Muscle of back (tissue), 11 donors: Measurements from ENCODE around the gene THSD7B. TPM values are rescaled to one million over a fixed set of nuclear protein-coding genes. Genes with fewer than 3 reads are reported as not detected.

Source experiments
- DNase-seq, 3 donors: peaks; one replicate each; pipeline versions ENCODE4 v3.0.0 to v3.0.0-alpha.2; 2013
- polyA plus RNA-seq, 10 donors: library from polyadenylated mRNA; unstranded; fragments of 120-200 nt; gene quantifications; one replicate each; pipeline ENCODE4 v1.2.1, GENCODE V29; 2013; ENCODE audit not compliant: insufficient read length in 10 of 10

THSD7B gene
- polyA plus RNA-seq, 10 donors, result 0.65 to 1.6 (median 0.97) TPM

DNA sequence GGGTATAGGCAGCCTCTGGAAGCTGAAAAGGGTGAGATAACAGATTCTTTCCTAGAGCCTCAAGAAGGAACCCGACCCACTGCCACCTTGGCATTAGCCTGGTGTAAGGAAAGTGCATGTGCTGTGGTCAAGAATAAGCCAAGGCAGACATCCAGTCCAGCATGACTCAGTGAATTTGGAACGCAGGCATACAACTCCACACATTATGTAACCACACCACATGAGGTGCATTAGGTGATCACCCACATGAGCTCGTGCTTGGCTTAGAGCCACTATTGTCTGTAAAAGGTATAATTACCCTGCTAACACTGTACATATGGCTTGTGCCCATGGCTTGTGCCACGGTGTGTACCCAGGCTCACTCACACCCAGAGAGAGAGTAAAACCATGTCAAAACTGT lies 615.3 kb downstream of the THSD7B start:
- DNase-seq, result no peak

DNA sequence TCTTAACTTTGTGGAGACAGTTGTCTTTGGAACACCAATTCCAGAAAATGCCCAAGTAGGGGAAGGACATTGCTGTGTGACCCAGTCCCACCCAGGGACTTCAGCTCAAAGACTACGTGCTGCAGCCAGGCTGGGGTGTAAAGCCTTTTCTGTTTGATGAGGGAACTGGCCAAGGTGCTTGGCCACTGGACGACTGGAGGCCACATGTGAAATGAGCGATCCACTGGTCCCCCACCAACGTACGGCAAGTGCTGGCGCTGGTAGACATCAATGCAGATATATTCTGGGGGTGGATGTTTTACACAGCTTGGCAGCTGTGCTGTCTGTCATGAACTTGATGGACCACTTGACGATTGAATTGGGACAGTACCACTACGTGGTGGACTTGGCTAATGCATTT lies 616.4 kb downstream of the THSD7B start:
- DNase-seq, result no peak

DNA sequence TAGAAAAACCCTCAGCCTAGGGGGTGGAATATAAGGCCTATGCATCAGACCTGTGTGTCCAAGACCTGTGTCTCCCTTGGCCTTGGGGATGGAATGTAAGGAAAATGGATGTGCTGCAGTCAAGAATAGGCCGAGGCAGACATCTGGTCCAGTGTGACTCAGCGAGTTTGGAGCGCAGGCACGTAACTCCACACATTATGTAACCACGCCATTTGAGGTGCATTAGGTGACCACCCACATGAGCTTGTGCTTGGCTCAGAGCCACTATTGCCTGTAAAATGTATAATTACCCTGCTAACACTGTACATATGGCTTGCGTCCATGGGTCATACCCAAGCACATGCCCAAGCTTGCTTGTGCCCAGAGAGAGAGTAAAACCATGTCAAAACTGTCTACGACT lies 618.0 kb downstream of the THSD7B start:
- DNase-seq, result no peak

DNA sequence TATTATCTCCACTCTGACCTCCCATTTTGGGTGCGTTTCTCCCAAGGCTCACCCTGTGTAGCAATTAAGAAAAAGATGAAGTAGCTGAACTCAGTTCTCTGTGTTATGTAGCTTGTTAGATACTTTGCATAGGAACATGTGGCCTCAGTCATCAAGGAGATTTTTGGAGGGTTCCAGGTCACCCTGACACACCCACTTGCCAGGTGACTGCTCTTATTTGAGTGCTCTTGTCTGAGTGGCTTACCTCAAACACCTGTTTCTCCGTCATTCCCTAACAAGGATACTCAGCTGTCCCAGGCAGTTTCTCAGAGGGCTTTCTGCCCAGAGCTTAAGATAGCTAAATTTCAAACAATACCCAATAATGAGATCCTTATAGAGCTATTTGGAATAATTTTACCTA lies 621.7 kb downstream of the THSD7B start:
- DNase-seq, result no peak

DNA sequence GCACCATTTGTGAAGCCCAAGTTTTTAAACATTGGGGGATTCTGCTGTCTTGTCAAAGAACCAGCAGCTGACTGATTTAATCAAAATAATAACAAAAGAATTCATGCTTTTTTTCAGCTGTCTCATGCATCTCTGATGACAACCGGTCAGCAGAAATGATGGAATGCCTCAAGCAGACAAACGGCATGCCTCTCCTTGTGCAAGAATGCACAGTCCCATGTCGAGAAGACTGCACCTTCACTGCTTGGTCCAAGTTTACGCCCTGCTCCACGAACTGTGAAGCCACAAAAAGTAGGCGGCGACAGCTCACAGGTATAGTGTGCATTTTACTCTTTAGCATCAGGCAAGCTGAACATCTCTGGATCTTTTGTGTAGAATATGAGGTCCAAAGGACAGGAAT lies 640.2 kb downstream of the THSD7B start:
- no peak for DNase-seq

DNA sequence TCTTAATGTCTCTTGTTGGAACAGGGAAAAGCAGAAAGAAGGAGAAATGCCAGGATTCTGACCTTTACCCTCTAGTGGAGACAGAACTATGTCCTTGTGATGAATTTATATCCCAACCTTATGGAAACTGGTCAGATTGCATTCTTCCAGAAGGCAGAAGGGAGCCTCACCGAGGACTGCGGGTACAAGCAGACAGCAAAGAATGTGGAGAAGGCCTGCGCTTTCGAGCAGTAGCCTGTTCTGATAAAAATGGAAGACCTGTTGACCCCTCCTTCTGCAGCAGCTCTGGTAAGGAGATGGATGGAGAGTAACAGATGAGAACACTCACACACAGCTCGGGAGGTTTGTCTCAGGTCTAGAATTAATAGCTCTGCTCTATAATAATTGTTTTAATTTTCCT lies 646.2 kb downstream of the THSD7B start:
- no peak for DNase-seq

DNA sequence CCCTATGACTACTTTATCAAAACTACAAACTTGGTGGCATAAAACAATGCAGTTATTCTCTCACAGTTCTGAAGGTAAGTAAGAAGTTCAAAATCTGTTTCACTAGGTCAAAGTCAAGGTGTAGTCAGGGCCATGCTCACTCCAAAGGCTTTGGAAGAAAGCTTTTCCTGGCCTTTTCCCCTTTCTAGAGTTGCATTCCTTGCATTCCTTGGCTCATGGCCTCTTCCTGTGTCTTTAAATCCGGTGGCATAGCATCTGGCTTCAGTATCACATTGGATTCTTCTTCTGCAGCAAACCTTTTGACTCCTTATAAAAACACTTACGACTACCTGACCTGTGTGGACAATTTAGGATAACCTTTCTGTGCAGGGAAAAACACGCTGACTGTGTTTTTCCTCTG lies 655.4 kb downstream of the THSD7B start:
- no peak for DNase-seq

DNA sequence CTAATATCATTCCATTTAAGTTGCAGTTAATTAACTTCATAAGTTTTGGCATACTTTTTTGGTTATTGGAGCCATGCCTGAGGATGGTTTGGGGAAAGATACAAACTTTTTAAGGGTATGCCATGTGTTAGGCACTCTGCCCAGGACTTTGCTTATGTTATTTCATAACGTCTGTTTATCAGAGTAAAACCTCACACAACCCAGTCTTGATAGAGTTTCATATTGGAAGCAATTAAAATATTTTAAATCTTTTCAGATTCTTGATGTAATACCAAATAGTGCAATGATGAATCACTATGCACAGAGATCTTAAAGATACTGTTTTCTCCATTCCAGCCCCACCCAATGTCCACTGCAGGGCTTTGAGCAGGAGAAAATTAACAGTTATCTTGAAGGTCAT lies 669.8 kb downstream of the THSD7B start:
- peak in 1 of 3 donors; percentile 20 for DNase-seq

DNA sequence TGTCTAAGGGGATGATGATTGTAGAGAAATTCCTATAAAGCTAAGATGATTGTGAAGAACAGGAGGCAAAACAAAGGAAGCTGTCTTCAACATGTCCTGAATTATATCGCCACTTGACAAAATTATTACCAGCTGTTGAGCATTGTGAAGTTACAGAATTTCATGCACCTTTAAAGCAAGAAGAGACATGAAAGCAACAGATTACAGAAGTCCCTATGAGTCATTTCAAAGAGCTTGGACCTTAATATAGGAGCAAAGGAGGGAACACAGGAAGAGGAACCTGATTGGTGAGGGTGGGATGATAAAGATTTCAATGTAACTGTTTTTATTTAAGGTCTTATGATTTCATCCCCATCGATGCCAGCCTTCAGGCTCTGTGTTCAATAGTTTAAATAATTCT lies 672.0 kb downstream of the THSD7B start:
- DNase-seq, result no peak

DNA sequence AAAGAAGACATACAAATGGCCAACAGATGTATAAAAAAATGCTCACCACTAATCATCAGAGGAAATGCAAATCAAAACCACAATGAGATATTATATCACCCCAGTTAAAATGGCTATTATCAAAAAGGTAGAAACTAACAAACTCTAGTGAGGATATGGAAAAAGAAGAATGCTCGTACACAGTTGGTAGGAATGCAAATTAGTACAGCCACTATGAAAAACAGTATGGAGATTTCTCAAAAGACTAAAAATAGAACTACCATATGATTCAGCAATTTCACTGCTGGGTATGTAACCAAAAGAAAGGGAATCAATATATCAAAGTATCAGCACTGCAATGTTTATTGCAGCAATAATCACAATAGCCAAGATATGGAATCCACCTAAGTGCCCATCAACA lies 679.6 kb downstream of the THSD7B start:
- no peak for DNase-seq

DNA sequence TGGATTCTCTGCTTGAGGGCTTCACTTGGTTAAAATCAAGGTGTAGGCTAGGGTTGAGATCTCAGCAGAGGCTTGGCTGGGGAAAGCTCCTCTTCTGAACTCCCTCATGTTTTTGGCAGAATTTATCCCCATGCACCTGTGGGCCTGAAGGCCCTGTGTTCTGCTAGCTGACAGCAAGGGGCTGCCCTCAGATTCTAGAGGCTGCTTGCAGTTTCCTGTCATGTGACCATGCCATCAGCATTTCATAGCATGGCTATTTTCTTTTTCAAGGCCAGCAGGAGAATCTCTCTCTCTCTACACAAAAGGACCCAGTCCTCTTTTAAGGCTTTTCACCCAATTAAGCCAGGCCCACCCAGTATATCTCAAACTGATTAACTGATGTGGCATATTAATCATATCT lies 684.1 kb downstream of the THSD7B start:
- no peak for DNase-seq

DNA sequence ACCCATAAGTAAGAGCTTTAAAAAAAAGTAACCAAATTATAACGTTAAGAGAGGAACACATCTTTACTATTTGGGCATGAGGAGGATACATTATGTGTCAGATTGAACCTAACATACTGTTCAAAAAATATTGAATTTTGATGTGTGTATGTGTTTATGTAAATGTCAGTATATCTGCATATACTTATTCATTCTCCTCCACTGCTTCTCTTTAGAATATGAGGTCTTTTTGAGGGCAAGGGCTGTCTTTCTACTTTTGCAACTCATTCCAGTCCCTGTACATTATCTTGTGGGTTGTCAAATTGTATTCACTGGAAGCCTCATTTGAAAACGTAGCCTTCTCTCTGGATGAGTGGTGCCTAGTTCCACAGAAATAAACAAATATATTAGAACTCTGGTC lies 689.5 kb downstream of the THSD7B start:
- no peak for DNase-seq

DNA sequence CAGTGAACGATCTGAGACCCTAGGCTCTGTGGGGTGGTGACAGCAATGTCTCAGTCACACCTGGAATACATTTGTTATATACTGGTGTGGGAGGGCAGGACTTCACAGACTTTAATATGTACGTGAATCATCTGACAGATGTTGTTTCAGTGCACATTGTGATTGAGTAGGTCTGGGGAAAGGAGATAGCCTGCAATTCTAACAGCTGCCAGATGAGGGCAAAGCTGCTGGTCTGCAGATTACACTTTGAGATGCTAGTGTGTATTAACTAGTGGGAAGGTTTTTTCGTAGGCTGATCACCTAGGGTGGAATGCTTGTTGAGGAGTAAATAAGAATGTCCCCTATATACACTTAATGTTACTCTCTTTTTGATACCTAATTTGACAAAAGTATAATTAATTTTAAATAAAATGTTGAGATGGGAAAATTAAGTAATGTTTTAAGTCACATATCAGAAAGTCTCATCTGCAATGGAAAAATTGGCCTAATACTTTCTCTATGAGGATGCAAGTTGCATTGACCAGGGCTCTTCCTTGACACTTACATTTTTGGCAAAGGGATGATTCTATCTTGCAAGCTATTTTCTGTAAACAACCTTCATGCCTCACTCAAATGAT lies 702.0 kb downstream of the THSD7B start:
- peak; percentile 9 to 63 (median 34) for DNase-seq

DNA sequence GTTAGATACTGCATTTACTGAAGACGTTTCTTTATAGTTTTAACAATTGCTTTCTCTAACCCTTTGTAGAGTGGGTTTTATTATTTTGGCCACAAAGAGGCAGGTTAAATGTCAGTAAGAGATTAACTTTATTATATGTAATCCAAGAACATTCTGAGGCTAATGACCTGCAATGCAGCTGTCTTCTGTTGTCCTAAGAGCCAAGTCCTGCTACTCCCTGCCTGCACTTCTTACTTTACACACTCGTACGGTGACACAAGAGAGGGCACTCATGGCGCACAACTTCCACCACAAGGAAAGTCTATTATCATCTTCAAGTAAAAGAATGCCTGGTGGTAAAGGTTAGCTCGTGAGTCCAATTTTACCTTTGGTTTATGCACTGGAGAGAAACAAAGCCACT lies 727.9 kb downstream of the THSD7B start:
- DNase-seq, result peak in 1 of 3 donors; percentile 26

DNA sequence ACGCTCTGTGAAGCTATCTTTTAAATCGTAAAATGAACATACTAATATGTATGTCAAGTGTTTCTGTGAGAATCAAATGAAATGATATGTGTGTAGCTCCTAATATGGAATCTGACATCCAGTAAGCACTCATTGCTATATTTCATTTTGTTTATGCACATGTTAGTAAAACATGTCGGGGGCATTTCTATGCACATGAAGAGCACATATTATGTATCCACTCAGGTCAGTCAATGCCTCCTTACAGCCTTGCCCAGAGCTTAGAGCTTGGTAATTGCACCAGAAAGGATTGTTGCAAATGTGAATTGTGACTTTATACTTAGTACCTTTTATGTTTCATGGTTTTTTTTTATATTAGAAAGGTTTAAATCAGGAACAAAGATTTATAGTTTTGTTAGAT lies 735.3 kb downstream of the THSD7B start:
- no peak for DNase-seq

DNA sequence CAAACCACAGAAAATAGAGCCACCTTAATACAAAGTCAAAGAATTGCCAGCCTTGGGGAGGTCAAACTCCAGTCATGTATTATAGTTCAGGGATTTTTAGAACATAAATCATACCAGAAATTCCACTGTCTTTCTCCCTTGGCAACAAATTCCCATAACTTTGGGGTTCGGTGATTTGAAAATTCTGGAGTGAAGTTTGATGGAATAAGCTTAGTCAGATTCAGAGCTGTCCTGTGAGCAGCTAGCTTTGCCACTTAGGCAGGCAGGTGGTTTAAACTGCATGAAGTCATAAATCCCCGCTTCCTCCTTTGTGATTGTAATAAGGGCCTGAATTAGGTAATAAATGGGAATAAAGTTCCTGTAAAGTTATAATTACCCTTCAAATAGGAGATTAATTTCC lies 741.9 kb downstream of the THSD7B start:
- no peak for DNase-seq

DNA sequence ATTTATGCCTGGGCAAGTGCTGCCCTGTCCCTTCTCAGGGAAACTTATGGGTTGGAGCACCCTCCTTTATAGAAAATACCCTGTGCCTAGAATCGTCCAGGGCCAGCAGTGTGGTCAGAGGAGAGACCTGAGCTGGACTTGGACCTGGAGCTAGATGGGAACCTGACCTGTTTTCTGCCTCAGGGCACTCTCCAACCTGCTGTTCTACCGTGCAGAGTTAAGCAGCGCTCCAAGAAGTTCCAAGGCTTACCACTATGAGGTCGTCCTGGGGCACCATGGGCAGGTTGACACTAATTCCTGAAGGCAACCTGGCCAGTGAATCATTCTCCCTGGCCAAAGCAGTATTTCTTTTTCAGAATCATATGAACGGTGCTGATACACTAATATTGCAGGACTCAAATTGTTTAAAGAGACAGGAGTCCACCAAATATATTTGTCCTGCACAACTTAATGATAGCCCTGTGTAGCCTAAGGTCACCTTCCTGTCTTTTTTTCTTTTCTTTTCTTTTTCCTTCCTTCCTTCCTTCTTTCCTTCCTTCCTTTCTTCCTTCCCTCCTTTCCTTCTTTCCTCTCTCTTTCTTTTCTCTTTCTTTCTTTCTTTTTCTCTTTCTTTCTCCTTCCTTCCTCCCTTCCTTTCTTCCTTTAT lies 743.5 kb downstream of the THSD7B start:
- DNase-seq, result no peak

DNA sequence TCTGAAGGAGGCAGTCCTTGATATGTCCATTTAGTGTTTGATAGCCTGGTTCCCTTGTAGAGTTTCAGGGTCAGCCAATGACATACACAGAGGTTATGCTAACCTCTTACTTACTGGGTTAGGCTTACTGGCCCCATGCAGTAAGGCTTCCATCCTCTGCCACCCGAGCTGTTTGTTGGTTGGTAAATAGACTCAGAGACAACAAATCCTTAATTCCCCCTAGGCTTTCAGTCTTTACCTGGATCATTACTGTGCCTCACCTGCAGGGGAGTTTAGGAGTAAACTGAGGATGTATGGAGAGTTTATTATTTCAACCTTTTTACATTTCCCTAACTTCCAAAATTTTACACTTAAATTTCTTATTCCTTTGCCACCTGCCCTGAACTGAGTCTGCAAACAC lies 746.2 kb downstream of the THSD7B start:
- DNase-seq, result no peak

DNA sequence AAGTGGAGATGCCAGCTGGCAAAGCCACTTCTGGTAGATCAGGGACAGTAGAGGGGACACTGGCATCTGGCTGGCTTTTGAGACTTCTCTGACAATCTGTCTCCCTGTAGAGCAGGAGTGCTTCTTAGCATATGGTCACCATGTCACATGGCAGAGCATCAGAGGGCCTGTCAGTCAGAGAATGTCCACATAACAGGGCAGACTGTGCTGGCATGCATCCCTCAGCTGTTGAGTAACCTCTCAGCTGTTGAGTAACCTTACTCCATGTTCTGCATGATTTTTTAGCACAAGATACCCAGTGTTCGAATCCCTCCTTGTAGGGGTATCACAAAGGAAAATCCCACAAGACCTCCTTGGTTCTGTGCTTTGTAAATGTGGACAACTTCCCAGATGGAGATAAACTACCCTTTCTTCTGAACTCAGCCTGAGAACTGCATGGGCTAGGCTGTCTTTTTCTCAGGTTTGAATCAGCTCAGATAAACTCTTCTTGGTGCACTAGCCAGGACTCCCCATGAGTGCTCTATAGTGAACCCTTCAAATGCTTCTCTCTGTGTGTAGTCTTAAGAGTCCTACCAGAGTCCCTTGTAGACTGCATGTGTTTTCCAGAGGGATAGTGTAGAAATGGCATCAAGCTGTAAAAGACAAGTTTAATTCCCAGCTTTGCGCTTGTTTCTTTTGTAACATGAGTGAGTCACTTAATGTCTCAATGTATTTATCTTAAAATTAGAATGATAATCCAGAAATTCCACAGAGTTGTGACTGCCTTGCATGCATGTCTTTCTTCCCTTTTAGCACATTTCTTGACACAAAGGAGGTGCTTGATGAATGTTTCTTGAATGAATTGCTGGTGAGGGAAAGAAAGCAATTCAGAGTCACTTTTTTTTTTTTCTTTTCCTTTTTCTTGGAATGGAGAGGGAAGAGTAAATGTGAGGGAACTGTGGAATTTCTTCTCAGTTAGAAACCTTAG lies 756.6 kb downstream of the THSD7B start:
- no peak for DNase-seq

DNA sequence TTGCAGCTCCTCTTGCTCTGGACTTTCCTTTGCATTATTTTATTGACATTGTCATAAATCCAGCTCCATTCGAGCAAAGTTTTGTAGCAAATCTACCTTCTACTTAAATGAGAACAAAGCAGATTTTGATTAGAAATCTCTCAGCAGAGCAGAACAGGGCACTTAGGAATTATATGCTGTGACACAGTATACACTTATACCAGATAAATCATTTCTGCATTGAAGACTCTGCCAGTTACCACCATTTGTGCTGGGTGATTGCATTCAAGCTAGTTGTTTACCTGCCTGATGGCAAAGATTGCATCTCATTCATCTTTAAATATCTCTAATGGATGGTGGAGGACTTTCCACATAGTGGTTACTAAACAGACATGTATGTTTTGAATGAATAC lies 757.3 kb downstream of the THSD7B start:
- no peak for DNase-seq

DNA sequence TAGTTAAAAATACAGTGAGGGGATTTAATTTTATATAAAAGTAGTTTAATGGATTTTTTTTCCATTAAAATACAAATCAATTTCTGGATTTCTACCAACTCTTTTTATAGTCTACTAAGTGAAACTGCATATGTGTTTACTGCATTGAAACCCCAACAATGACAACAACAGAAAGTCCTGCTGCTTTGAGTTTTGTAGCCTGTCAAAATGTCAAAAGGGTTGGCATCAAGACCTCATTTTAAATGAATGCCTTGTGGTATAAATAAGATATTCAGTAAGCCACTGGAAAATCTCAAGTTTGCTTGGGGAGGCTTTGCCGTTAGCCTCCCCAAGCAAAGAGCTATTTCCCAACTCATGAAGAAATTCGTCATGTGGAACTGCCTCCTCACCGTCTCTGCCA lies 758.6 kb downstream of the THSD7B start:
- DNase-seq, result no peak

DNA sequence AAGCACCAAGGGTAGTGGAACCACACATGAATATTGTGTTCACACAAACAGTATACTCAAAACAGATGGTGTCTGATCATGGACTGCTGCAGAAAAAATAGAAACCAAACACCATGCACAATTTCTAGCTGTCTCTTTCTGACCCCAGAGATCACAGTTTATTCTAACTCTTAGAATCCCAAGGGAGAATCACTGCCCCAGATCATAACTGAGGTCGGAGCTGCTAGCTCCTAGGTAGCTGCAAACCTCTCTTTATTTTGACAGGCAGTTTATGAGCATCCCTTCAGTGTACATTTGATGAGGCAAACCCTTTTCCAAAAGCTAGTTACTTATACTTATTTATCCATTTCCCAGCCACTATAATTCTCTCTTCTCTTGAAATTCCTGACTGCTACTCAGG lies 759.8 kb downstream of the THSD7B start:
- DNase-seq, result no peak

DNA sequence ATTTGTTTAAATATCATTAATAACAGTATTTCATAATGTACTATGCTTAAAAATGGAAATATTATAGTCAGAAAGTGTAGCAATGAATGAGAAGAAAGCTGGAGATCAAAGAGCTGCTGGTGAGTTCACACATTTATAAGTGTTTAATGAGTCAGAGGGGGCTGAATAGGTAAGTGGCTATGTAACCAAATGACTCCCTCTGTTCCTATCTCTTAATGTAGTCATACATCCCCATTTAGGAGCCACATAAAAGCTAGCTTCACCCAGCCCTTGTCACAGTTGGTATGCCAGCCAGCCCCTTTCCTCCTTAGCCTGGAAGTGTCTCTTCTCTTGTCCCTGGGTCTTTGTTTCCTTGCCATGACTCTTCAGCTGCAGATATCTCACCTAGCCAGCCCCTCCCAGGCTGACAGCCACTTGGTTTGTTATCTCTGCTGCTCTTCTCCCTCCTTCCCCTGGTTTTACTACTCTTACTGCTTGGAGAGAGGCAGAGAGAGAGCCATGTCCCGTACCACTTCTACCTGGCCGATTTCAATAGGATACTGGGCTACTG lies 760.4 kb downstream of the THSD7B start:
- no peak for DNase-seq
